ENCODE measurements around the gene SLC4A7. TPM values are rescaled to one million over a fixed set of nuclear protein-coding genes. Genes with fewer than 3 reads are reported as not detected.

SLC4A7 gene
- total and polyA plus RNA-seq, 3 experiments from 2014 or later: 16.9 to 55.9 (median 55.0) TPM

GRCh38 chr3:27384191-27384590, 100.0 kb downstream of the SLC4A7 start:
- no peak overlapping the region for H3K27ac ChIP-seq (ENCODE audit: low read depth, low read length)
- Mint-ChIP-seq H3K9me3 (no peaks in the 10 kb centered on the region), H3K36me3 (peaks cover 11 to 72% (median 20%) of the 10 kb centered on the region in 3 donors), H3K27ac (peak overlapping the region in 1 of 8 donors; percentile 17), H3K4me1 (peaks cover 0 to 11% (median 4%) of the 10 kb centered on the region in 3 donors), H3K4me3 (no peak overlapping the region), H3K27me3 (no peaks in the 10 kb centered on the region)
- H3K36me3 ChIP-seq (ENCODE audit: insufficient read depth, low read length): peaks cover 13% of the 10 kb centered on the region
- ChIA-PET CTCF (no interaction called here), POLR2A (no interaction called here)
- H3K4me1 ChIP-seq (ENCODE audit: insufficient read depth, low read length): no peaks in the 10 kb centered on the region
- no peak overlapping the region for H3K4me3 ChIP-seq (ENCODE audit: low read length)
- H3K27me3 ChIP-seq (ENCODE audit: insufficient read depth, low read length, poor library complexity, severe bottlenecking): no peaks in the 10 kb centered on the region
- no peaks in the 10 kb centered on the region for H3K9me3 ChIP-seq (ENCODE audit: low read length)
- DNase-seq: no peak

- Histone ChIP-seq H3K9me3 (ENCODE audit: low read length) (no peaks in the 10 kb centered on the region), H3K27ac (ENCODE audit: low read depth, low read length) (no peak overlapping the region), H3K4me3 (ENCODE audit: low read length) (no peak overlapping the region), H3K4me1 (ENCODE audit: insufficient read depth, low read length) (no peaks in the 10 kb centered on the region), H3K36me3 (ENCODE audit: insufficient read depth, low read length) (peaks cover 15% of the 10 kb centered on the region), H3K27me3 (ENCODE audit: insufficient read depth, low read length, poor library complexity, severe bottlenecking) (no peaks in the 10 kb centered on the region)
- Mint-ChIP-seq H3K27ac (peak overlapping the region in 2 of 8 donors; percentile 13 to 50), H3K36me3 (peaks cover 9 to 68% (median 11%) of the 10 kb centered on the region in 3 donors), H3K27me3 (no peaks in the 10 kb centered on the region), H3K4me3 (no peak overlapping the region), H3K9me3 (no peaks in the 10 kb centered on the region), H3K4me1 (peaks cover 0 to 12% (median 4%) of the 10 kb centered on the region in 3 donors)
- CTCF ChIA-PET: no interaction called here
- no peak for DNase-seq
- POLR2A ChIA-PET: no interaction called here
Observed at GRCh38 chr3:27380433-27381357, 103.5 kb downstream of the SLC4A7 start.

GRCh38 chr3:27378331-27378730, 105.9 kb downstream of the SLC4A7 start:
- Mint-ChIP-seq H3K36me3 (peaks cover 3 to 58% (median 7%) of the 10 kb centered on the region in 3 donors), H3K4me3 (no peak overlapping the region), H3K9me3 (no peaks in the 10 kb centered on the region), H3K27ac (peak overlapping the region in 5 of 8 donors; percentile 12 to 84 (median 59)), H3K27me3 (no peaks in the 10 kb centered on the region), H3K4me1 (peaks cover 0 to 5% (median 2%) of the 10 kb centered on the region in 3 donors)
- Histone ChIP-seq H3K4me3 (ENCODE audit: low read length) (no peak overlapping the region), H3K27me3 (ENCODE audit: insufficient read depth, low read length, poor library complexity, severe bottlenecking) (no peaks in the 10 kb centered on the region), H3K9me3 (ENCODE audit: low read length) (no peaks in the 10 kb centered on the region), H3K4me1 (ENCODE audit: insufficient read depth, low read length) (no peaks in the 10 kb centered on the region), H3K27ac (ENCODE audit: low read depth, low read length) (no peak overlapping the region), H3K36me3 (ENCODE audit: insufficient read depth, low read length) (peaks cover 8% of the 10 kb centered on the region)
- POLR2A ChIA-PET: no interaction called here
- CTCF ChIA-PET: interaction anchor here (1.2 kb wide), 1 partner anchor 20 kb away, joined by 3 read pairs; no protein-coding TSS in a partner anchor
- DNase-seq: no peak

GRCh38 chr3:27376109-27376772, 107.9 kb downstream of the SLC4A7 start:
- no peaks in the 10 kb centered on the region for H3K27me3 Mint-ChIP-seq
- H3K27ac Mint-ChIP-seq: no peak overlapping the region
- CTCF ChIA-PET: interaction anchor here (1.6 kb wide), 1 partner anchor 19 kb away, joined by 3 read pairs; no protein-coding TSS in a partner anchor

GRCh38 chr3:27368831-27369607, 115.2 kb downstream of the SLC4A7 start, which contains the start of gene NEK10:
Gene NEK10 (minus strand): TSS chr3:27369383. CDS start chr3:27352882, 16,501 bp downstream.
- peaks cover 16 to 19% (median 18%) of the 10 kb centered on the region in 3 donors for H3K4me1 Mint-ChIP-seq
- H3K27me3 ChIP-seq (ENCODE audit: insufficient read depth, low read length, poor library complexity, severe bottlenecking): no peaks in the 10 kb centered on the region
- peaks cover 7% of the 10 kb centered on the region for H3K4me1 ChIP-seq (ENCODE audit: insufficient read depth, low read length)
- H3K27ac Mint-ChIP-seq: peak within 1 kb of the TSS; percentile 61 to 94 (median 83)
- peak within 1 kb of the TSS; percentile 15 for H3K27ac ChIP-seq (ENCODE audit: low read depth, low read length)
- no peaks in the 10 kb centered on the region for H3K27me3 Mint-ChIP-seq
- peak; percentile 88 to 95 (median 89) for DNase-seq
- peak within 1 kb of the TSS; percentile 82 to 94 (median 93) for H3K4me3 Mint-ChIP-seq
- ChIA-PET CTCF (interaction anchor here (0.8 to 2.1 kb wide), 7 partner anchors 11 to 313 kb away, joined by 3 to 6 read pairs (median 3); partner anchors contain the start of gene SLC4A7), POLR2A (interaction anchor here (0.6 to 1.2 kb wide), 4 partner anchors 115 to 980 kb away, joined by 3 to 5 read pairs (median 3); partner anchors contain the start of genes AZI2, SLC4A7 and ZCWPW2)
- no peaks in the 10 kb centered on the region for H3K36me3 ChIP-seq (ENCODE audit: insufficient read depth, low read length)
- H3K9me3 ChIP-seq (ENCODE audit: low read length): no peaks in the 10 kb centered on the region
- peaks cover 0 to 5% (median 2%) of the 10 kb centered on the region in 3 donors for H3K36me3 Mint-ChIP-seq
- H3K4me3 ChIP-seq (ENCODE audit: low read length): peak within 1 kb of the TSS; percentile 97
- no peaks in the 10 kb centered on the region for H3K9me3 Mint-ChIP-seq

More at GRCh38 chr3:27376109-27376772, 107.9 kb downstream of the SLC4A7 start:
- Mint-ChIP-seq H3K4me1 (peaks cover 0 to 5% (median 2%) of the 10 kb centered on the region in 3 donors), H3K4me3 (no peak overlapping the region), H3K9me3 (no peaks in the 10 kb centered on the region), H3K36me3 (peaks cover 0 to 43% (median 2%) of the 10 kb centered on the region in 3 donors)
- Histone ChIP-seq H3K9me3 (ENCODE audit: low read length) (no peaks in the 10 kb centered on the region), H3K4me1 (ENCODE audit: insufficient read depth, low read length) (no peaks in the 10 kb centered on the region), H3K36me3 (ENCODE audit: insufficient read depth, low read length) (peaks cover 8% of the 10 kb centered on the region), H3K27ac (ENCODE audit: low read depth, low read length) (no peak overlapping the region), H3K27me3 (ENCODE audit: insufficient read depth, low read length, poor library complexity, severe bottlenecking) (no peaks in the 10 kb centered on the region), H3K4me3 (ENCODE audit: low read length) (no peak overlapping the region)
- POLR2A ChIA-PET: no interaction called here
- no peak for DNase-seq

- ChIA-PET CTCF (interaction anchor here (1.9 kb wide), 1 partner anchor 8 kb away, joined by 9 read pairs; no protein-coding TSS in a partner anchor), POLR2A (no interaction called here)
- peak overlapping the region in 1 of 7 donors; percentile 7 for H3K4me3 Mint-ChIP-seq
- H3K4me3 ChIP-seq (ENCODE audit: low read length): no peak overlapping the region
- DNase-seq: no peak
- no peak overlapping the region for H3K27ac Mint-ChIP-seq
- no peak overlapping the region for H3K27ac ChIP-seq (ENCODE audit: low read depth, low read length)
- H3K9me3 Mint-ChIP-seq: no peaks in the 10 kb centered on the region
- H3K4me1 ChIP-seq (ENCODE audit: insufficient read depth, low read length): peaks cover 7% of the 10 kb centered on the region
- H3K36me3 ChIP-seq (ENCODE audit: insufficient read depth, low read length): no peaks in the 10 kb centered on the region
- peaks cover 0 to 2% (median 0%) of the 10 kb centered on the region in 3 donors for H3K36me3 Mint-ChIP-seq
- H3K27me3 ChIP-seq (ENCODE audit: insufficient read depth, low read length, poor library complexity, severe bottlenecking): no peaks in the 10 kb centered on the region
- no peaks in the 10 kb centered on the region for H3K27me3 Mint-ChIP-seq
- H3K4me1 Mint-ChIP-seq: peaks cover 16 to 20% (median 19%) of the 10 kb centered on the region in 3 donors
- H3K9me3 ChIP-seq (ENCODE audit: low read length): no peaks in the 10 kb centered on the region
Observed at GRCh38 chr3:27366062-27366591, 118.1 kb downstream of the SLC4A7 start.

Measured in CD8-positive, alpha-beta memory T cell (primary cell).